NCI-H345 (cell line): ENCODE results near the gene ZNF593OS.

Source experiments
- DNase-seq: peaks from one replicate; lab custom pipeline; 2025; lab: John Stamatoyannopoulos, UW

ZNF593OS gene

GRCh38 chr1:26125946-26126320 lies 45.7 kb downstream of the ZNF593OS start:
- DNase-seq: no peak

DNA sequence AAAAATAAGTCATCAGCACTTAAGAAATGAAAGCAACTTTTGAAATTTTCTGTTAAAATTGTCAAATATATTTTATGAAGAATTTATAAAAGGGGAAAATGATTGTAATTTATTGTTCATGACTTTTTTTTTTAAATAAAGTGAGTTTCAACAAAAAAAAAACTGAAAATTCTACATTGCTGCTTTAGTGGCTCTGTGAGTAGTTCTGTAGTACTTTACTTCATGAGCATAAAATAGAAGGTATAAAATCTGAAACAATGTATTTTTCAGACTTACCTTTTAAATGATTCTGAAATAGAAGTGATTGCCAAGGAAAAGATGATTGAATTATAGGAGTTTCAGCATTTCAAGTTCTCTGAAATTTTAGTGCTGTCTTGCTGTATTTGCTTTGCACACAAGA lies 46.2 kb downstream of the ZNF593OS start:
- no peak for DNase-seq

GRCh38 chr1:26124418-26125331 lies 47.0 kb downstream of the ZNF593OS start:
- DNase-seq: no peak

GRCh38 chr1:26122988-26123973 lies 48.4 kb downstream of the ZNF593OS start:
- no peak for DNase-seq

DNA sequence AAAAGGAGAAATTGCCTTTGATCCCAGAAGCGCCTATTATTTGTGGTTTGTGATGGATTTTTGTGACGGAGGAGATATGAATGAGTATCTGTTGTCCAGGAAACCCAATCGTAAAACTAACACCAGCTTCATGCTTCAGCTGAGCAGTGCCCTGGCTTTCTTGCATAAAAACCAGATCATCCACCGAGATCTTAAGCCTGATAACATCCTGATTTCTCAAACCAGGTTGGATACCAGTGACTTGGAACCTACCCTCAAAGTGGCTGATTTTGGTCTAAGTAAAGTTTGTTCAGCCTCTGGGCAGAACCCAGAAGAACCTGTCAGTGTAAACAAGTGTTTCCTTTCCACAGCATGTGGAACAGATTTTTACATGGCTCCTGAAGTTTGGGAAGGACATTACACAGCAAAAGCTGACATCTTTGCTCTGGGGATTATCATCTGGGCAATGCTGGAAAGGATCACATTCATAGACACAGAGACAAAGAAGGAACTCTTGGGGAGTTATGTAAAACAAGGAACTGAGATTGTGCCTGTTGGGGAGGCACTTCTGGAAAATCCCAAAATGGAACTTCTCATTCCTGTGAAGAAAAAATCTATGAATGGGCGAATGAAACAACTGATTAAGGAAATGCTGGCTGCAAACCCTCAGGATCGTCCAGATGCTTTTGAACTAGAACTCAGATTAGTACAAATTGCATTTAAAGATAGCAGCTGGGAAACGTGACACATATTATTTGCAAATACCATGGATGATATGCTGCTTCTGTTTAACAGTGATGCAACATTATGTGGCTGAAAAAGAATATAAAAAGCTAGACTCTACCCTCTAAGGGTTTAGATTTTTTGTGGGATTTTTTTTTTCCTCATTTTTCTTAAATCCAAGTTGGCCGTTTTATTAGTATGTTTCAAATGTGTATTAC lies 49.5 kb downstream of the ZNF593OS start:
- DNase-seq: no peak

DNA sequence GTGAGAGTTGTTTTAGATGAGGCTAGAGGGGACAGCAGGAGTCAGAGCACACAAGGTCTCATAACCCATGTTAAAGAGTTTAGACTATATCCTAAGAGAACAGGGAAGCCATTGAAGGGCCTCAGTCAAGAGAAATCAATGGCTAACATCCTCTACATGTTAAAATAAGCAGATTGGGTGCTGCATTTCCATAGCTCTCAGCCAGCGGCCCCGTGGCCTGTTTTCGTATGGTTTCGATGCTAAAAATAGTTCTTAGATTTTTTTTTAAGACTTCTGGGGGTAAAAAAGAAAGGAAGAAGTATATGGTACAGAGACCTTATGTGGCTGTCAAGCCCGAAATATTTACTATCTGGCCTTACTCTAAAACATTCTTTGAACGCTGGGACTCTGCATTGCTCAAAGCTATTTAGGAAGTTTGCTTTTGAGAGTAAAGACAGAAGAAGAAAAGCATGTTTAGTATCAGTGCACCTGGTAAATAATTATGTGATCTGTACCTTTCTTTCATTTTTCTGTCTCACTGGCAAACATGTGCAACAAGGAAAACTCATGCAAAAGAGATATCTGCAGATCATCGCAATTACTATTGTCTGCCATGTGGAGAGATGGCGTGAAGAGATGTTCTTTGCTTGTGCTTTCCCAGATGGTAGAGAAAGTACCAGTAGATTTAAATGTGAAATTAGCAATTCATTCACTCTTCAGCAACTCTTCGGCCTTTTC lies 51.6 kb downstream of the ZNF593OS start:
- DNase-seq: no peak
